ENCODE data around the gene ATG16L1. TPM values are rescaled to one million over a fixed set of nuclear protein-coding genes. Genes with fewer than 3 reads are reported as not detected.

The ATG16L1 gene
- total and polyA plus RNA-seq, 9 of the 15 experiments (the other 6 are each of a cell fraction or from before 2014, with no cell fraction given) = 6.4 to 21.3 (median 17.2) TPM

GRCh38 chr2:233217892-233218377, 33.5 kb upstream of the ATG16L1 start (continued):
- no peak for TF ChIP-seq ZNF740 (CRISPR knock-in tag; IDR thresholded peaks at IDR 0.05)
- TF ChIP-seq ZNF740 (tag; IDR thresholded peaks at IDR 0.05) = peak in 1 of 2 experiments; percentile 81; a peak in 2 of 4 replicates
- peak; percentile 12; the same call in 1 of the 2 replicates for TF ChIP-seq USF2 (CRISPR knock-in tag; IDR thresholded peaks at IDR 0.05)
- TF ChIP-seq HNRNPL (IDR thresholded peaks at IDR 0.05; ENCODE audit: low read depth, low read length) = no peak
- peak; percentile 74 for TF ChIP-seq KAT8 (IDR thresholded peaks at IDR 0.05; ENCODE audit: low read depth)
- TF ChIP-seq E2F1 (CRISPR knock-in tag; IDR thresholded peaks at IDR 0.05) = no peak
- TF ChIP-seq ZBTB12 (CRISPR knock-in tag; IDR thresholded peaks at IDR 0.05) = peak; percentile 46; the same call in 1 of the 2 replicates
- no peak for TF ChIP-seq ZBTB7A (IDR thresholded peaks at IDR 0.05; ENCODE audit: borderline replicate concordance, control insufficient read depth, low read depth, low read length)
- TF ChIP-seq ZNF282 (CRISPR knock-in tag; IDR thresholded peaks at IDR 0.05) = no peak
- TF ChIP-seq ZNF354B (CRISPR knock-in tag; IDR thresholded peaks at IDR 0.05) = peak; percentile 68; the same call in 1 of the 2 replicates
- TF ChIP-seq FOXP1 (CRISPR knock-in tag; IDR thresholded peaks at IDR 0.05) = no peak
- TF ChIP-seq CHD4 (IDR thresholded peaks at IDR 0.05; ENCODE audit: insufficient read depth, insufficient replicate concordance, low read depth, low read length, poor library complexity, severe bottlenecking) = no peak
- TF ChIP-seq STAT5A (IDR thresholded peaks at IDR 0.05; ENCODE audit: borderline replicate concordance, low read length) = 0 out of 2 replicates have a peak, but pooled peaks have one; percentile 20
- TF ChIP-seq ZHX1 (conservative IDR thresholded peaks at IDR 0.05; ENCODE audit: low read length) = no peak
- no peak for TF ChIP-seq ZNF655 (CRISPR knock-in tag; IDR thresholded peaks at IDR 0.05)
- no peak for TF ChIP-seq PCBP1 (IDR thresholded peaks at IDR 0.05; ENCODE audit: low read depth, low read length, poor library complexity, severe bottlenecking)
- TF ChIP-seq ZNF408 (CRISPR knock-in tag; IDR thresholded peaks at IDR 0.05; ENCODE audit: low read depth) = no peak
- no peak for TF ChIP-seq STAG1 (CRISPR knock-in tag; IDR thresholded peaks at IDR 0.05; ENCODE audit: borderline replicate concordance)
- peak; percentile 79 for TF ChIP-seq MECOM (CRISPR knock-in tag; IDR thresholded peaks at IDR 0.05)
- no peak for TF ChIP-seq LEF1 (IDR thresholded peaks at IDR 0.05)
- TF ChIP-seq POLR2B (IDR thresholded peaks at IDR 0.05; ENCODE audit: low read depth, partially characterized antibody) = no peak

Data from K562 (cell line).